Measurements from ENCODE around the gene DNM3. TPM values are rescaled to one million over a fixed set of nuclear protein-coding genes. Genes with fewer than 3 reads are reported as not detected.

Gene DNM3
- total and polyA plus RNA-seq, 10 of the 15 experiments (the other 5 are each of a cell fraction or from before 2014, with no cell fraction given): 0.03 to 1.5 (median 0.08) TPM; not detected in 3

DNA sequence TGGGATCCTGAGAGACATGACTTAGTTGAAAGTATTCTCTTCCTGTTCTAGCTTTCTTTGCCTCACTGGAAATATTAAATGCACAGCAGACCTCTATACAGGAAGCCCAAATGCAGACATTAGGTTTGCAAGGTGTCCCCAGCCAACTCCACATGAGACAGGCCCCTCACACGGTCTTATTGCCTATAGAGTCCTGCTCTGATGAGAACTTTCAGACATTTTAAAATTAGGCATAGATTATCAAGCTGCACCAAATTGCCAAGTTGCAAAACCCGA lies 327.2 kb downstream of the DNM3 start:
- Histone ChIP-seq H3K4me3 (no peak overlapping the region), H4K20me1 (ENCODE audit: control insufficient read depth, insufficient read depth) (no peaks in the 10 kb centered on the region), H3K4me2 (ENCODE audit: control insufficient read depth, insufficient read depth) (no peak overlapping the region), H3K36me3 (ENCODE audit: control insufficient read depth in 2 of 2, insufficient read depth in 2 of 2, low read length in 1 of 2) (no peaks in the 10 kb centered on the region), H2AFZ (ENCODE audit: control insufficient read depth, low read depth, low read length) (no peak overlapping the region), H3K9ac (ENCODE audit: control insufficient read depth, insufficient read depth, low read length) (no peak overlapping the region), H3K79me2 (ENCODE audit: control insufficient read depth, insufficient read depth, low read length) (no peaks in the 10 kb centered on the region), H3K27ac (ENCODE audit: control insufficient read depth, insufficient read depth) (no peak overlapping the region), H3K4me1 (ENCODE audit: control insufficient read depth, insufficient read depth, low read length) (no peaks in the 10 kb centered on the region), H3K27me3 (replicated peaks in 1 of 2; ENCODE audit: control insufficient read depth in 2 of 2, insufficient read depth in 2 of 2, low read length in 1 of 2) (no peaks in the 10 kb centered on the region; a peak in 1 of 4 replicates), H3K9me3 (replicated peaks; ENCODE audit: control insufficient read depth, insufficient read depth, low read length) (no peaks in the 10 kb centered on the region)
- DNase-seq (ENCODE audit: low read depth, low spot score) (no peak), ATAC-seq (no peak), FAIRE-seq (no peak)
- RAD21 ChIA-PET (ENCODE audit: unreplicated experiment): interaction anchor here (0.6 kb wide), 1 partner anchor 15 kb away, joined by 3 read pairs; no protein-coding TSS in a partner anchor
- no TSS peak for BruUV-seq (replicated peaks)
- in situ Hi-C loops (cut with MboI): no loop called here
- TF ChIP-seq SMARCA5 (IDR thresholded peaks at IDR 0.05) (no peak), HCFC1 (IDR thresholded peaks at IDR 0.05; ENCODE audit: low read length) (no peak)
- TF ChIP-seq, protein P1, sequence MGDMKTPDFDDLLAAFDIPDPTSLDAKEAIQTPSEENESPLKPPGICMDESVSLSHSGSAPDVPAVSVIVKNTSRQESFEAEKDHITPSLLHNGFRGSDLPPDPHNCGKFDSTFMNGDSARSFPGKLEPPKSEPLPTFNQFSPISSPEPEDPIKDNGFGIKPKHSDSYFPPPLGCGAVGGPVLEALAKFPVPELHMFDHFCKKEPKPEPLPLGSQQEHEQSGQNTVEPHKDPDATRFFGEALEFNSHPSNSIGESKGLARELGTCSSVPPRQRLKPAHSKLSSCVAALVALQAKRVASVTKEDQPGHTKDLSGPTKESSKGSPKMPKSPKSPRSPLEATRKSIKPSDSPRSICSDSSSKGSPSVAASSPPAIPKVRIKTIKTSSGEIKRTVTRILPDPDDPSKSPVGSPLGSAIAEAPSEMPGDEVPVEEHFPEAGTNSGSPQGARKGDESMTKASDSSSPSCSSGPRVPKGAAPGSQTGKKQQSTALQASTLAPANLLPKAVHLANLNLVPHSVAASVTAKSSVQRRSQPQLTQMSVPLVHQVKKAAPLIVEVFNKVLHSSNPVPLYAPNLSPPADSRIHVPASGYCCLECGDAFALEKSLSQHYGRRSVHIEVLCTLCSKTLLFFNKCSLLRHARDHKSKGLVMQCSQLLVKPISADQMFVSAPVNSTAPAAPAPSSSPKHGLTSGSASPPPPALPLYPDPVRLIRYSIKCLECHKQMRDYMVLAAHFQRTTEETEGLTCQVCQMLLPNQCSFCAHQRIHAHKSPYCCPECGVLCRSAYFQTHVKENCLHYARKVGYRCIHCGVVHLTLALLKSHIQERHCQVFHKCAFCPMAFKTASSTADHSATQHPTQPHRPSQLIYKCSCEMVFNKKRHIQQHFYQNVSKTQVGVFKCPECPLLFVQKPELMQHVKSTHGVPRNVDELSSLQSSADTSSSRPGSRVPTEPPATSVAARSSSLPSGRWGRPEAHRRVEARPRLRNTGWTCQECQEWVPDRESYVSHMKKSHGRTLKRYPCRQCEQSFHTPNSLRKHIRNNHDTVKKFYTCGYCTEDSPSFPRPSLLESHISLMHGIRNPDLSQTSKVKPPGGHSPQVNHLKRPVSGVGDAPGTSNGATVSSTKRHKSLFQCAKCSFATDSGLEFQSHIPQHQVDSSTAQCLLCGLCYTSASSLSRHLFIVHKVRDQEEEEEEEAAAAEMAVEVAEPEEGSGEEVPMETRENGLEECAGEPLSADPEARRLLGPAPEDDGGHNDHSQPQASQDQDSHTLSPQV (IDR thresholded peaks at IDR 0.05): no peak
- SMC1A ChIA-PET (ENCODE audit: uncharacterized antibody, unreplicated experiment): interaction anchor here (0.9 to 2.4 kb wide), 6 partner anchors 11 to 109 kb away, joined by 3 to 14 read pairs (median 4); no protein-coding TSS in a partner anchor
- WGBS (ENCODE audit: insufficient coverage, insufficient replicate concordance, low lambda C conversion rate, missing lambda C conversion rate): 36% methylated on average over 2 of the region's 2 CpGs
- CTCF ChIA-PET: interaction anchor here (0.8 kb wide), 1 partner anchor 11 kb away, joined by 3 read pairs; no protein-coding TSS in a partner anchor
- POLR2A ChIA-PET: interaction anchor here (0.9 to 1.1 kb wide), 2 partner anchors 10 to 12 kb away, joined by 3 read pairs; no protein-coding TSS in a partner anchor
- intact Hi-C loops (cut with micrococcal nuclease; ENCODE audit: unreplicated experiment): no loop called here

All from GM12878 (cell line).